MCF 10A (cell line): Measurements from ENCODE around the gene STPG1. TPM values are rescaled to one million over a fixed set of nuclear protein-coding genes. Genes with fewer than 3 reads are reported as not detected.

Experiments
- BruUV-seq: library from RNA; stranded (reverse); fragments of 400-500 nt; replicated peaks from 2 replicates; lab custom pipeline; 2021; lab: Mats Ljungman, UMichigan
- CTCF ChIA-PET: fragments of 300-600 bp; sonication (Branson Sonifier 250); formaldehyde crosslinking; extraction: SDS; loops from one replicate; lab custom pipeline; 2021; ENCODE audit warnings: antibody characterized with exemption, inconsistent platforms; lab: Yijun Ruan, JAX
- POLR2A ChIA-PET: fragments of 300-600, 350-650 bp; sonication (Branson Sonifier 250); formaldehyde crosslinking; extraction: SDS; loops from one replicate; lab custom pipeline; 2020; ENCODE audit warnings: antibody characterized with exemption, inconsistent platforms; lab: Yijun Ruan, JAX
- DNase-seq: peaks from one replicate; pipeline ENCODE4 v3.0.0-alpha.2; 2018; ENCODE audit not compliant: unreplicated experiment
- H3K27ac Mint-ChIP-seq: one replicate; pipeline ENCODE4 v1.8.0; 2022; ENCODE audit warnings: mild to moderate bottlenecking, low read depth, mixed read lengths; ENCODE audit not compliant: unreplicated experiment
- H3K27me3 Mint-ChIP-seq: one replicate; pipeline ENCODE4 v1.8.0; 2022; ENCODE audit warnings: mixed read lengths; ENCODE audit not compliant: insufficient read depth, unreplicated experiment
- H3K36me3 Mint-ChIP-seq: one replicate; pipeline ENCODE4 v1.8.0; 2022; ENCODE audit warnings: mild to moderate bottlenecking, moderate library complexity, mixed read lengths; ENCODE audit not compliant: insufficient read depth, unreplicated experiment
- H3K4me1 Mint-ChIP-seq: one replicate; pipeline ENCODE4 v1.8.0; 2022; ENCODE audit warnings: mixed read lengths; ENCODE audit not compliant: insufficient read depth, unreplicated experiment
- H3K4me3 Mint-ChIP-seq: one replicate; pipeline ENCODE4 v1.8.0; 2022; ENCODE audit warnings: mild to moderate bottlenecking, moderate library complexity, mixed read lengths; ENCODE audit not compliant: unreplicated experiment
- H3K9me3 Mint-ChIP-seq: one replicate; pipeline ENCODE4 v1.8.0; 2022; ENCODE audit warnings: mixed read lengths; ENCODE audit not compliant: unreplicated experiment
- CTCF ChIP-seq: fragments of 200-600 bp; IDR thresholded peaks from one replicate; pipeline ENCODE4 v1.8.0; 2022; ENCODE audit warnings: antibody characterized with exemption, mild to moderate bottlenecking; ENCODE audit not compliant: unreplicated experiment
- intact Hi-C: fragments of 100-400 bp; cut with micrococcal nuclease; formaldehyde crosslinking; loops from 2 replicates; pipeline ENCODE4 v1.14.1; 2022
- total RNA-seq: library from RNA; stranded (reverse); gene quantifications from 2 replicates; pipeline ENCODE4 v1.2.3, GENCODE V29; 2022

Gene STPG1
- total RNA-seq, 1 experiment from 2014 or later, result 19.7 TPM

DNA sequence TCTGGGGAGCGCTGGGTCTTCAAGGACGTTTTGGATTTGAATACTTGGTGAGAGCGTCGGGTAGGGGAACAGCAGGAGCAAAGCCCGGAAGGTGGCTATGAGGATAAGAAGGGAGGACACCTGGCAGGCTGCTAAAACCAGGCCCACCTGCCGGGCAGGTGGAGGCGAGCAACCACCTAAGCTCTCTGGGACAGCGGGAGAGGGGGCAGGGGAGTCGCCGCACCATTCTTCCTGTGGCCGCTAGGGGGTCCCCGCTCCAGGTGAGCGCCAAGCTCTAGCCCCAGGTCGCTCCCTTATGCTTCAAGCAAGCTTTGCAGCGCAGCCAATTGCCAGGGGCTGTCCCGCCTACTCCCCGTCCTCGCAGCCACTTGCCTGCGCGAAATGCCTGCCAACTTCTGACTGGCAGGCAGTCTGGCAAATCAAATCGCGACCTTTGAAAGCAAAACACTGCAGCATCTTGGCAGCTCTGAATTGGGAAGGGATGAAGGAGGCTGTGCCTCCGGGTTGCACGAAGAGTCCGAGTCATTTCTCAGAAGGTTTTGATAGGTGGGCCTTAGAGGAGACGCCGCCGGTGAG lies 1.8 kb upstream of the STPG1 start, which contains the start of gene NIPAL3:
Gene NIPAL3 (plus strand): TSS at position 469 of the 576 bp plus-strand sequence. CDS start 3,746 bp downstream, outside the sequence.
- DNase-seq, result peak; percentile 99
- peak within 1 kb of the TSS; percentile 93 for H3K4me3 Mint-ChIP-seq
- H3K36me3 Mint-ChIP-seq, result peaks cover 12% of the 10 kb centered on the region
- POLR2A ChIA-PET, result interaction anchor here (0.7 to 8.3 kb wide), 29 partner anchors 9 to 436 kb away, joined by 3 to 66 read pairs (median 4); partner anchors contain the start of genes CLIC4, GRHL3, IL22RA1 and RCAN3
- peak; percentile 84 for TF ChIP-seq CTCF
- intact Hi-C loops, result loop anchor here (5.0 kb wide), 2 partner anchors 87 to 222 kb away; partner anchors contain the start of gene RCAN3
- H3K27me3 Mint-ChIP-seq, result no peaks in the 10 kb centered on the region
- BruUV-seq, result no TSS peak
- H3K27ac Mint-ChIP-seq, result peak within 1 kb of the TSS; percentile 98
- CTCF ChIA-PET, result interaction anchor here (0.6 to 2.1 kb wide), 25 partner anchors 10 to 812 kb away, joined by 3 to 12 read pairs (median 4); no protein-coding TSS in a partner anchor
- H3K9me3 Mint-ChIP-seq, result no peaks in the 10 kb centered on the region
- H3K4me1 Mint-ChIP-seq, result peaks cover 45% of the 10 kb centered on the region

DNA sequence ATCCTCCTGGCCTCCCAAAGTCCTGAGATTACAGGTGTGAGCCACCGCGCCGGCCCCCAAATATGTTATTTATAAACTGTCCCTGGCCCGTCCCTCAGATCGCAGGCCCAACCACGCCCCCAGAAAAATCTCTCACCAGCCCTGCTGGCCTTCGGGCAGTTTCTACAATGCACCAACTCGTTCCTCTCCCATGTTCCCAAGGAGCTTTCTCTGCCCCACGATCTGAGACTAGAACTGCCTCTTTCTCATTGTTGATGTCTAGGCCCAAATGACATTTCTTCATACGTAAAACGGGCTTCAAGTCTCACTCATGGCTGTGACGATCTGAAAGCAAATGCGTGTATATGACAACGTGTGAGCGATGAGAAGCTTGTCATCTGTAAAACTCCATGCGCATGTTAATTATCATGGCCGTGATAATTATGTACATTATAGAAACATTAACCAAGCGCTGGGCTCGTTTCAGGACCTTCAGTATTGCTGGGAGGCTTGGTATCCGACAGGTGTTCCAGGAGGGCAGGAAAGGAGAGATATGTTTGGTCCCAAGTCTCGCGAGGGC lies 1.3 kb upstream of the STPG1 start:
- H3K4me1 Mint-ChIP-seq, result peaks cover 46% of the 10 kb centered on the region
- intact Hi-C loops, result loop anchor here (5.0 kb wide), 2 partner anchors 87 to 222 kb away; partner anchors contain the start of gene RCAN3

DNA sequence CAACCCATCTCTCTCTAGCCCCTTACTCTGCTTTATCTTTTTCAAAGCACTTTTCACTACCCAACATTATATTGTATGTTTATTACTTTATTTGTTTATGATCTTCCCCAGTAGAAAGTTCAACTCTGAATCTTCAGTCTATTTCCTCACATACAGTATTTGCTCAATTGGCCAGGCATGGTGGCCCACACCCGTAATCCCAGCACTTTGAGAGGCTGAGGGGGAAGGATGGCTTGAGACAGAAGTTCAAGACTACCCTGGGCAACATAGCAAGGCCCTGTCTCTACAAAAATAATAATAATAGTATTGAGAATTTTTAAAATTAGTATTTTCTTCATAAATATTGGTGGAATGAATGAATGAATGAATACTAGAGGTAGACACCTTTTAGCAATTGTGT lies 1.2 kb downstream of the STPG1 start:
- ChIA-PET CTCF (interaction anchor here (0.5 to 5.2 kb wide), 4 partner anchors 11 to 213 kb away, joined by 5 to 57 read pairs (median 7); no protein-coding TSS in a partner anchor), POLR2A (interaction anchor here (0.9 to 8.3 kb wide), 11 partner anchors 9 to 232 kb away, joined by 3 to 86 read pairs (median 8); partner anchors contain the start of genes GRHL3, RCAN3 and SRRM1)
- Mint-ChIP-seq H3K27ac (peak overlapping the region; percentile 97), H3K4me1 (peaks cover 32% of the 10 kb centered on the region), H3K36me3 (peaks cover 4% of the 10 kb centered on the region), H3K9me3 (no peaks in the 10 kb centered on the region), H3K4me3 (peak overlapping the region; percentile 87), H3K27me3 (no peaks in the 10 kb centered on the region)
- TF ChIP-seq CTCF, result no peak
- DNase-seq, result no peak
- no TSS peak for BruUV-seq
- intact Hi-C loops, result no loop called here

More for the DNA sequence above, 1.3 kb upstream of the STPG1 start:
- CTCF ChIA-PET, result interaction anchor here (0.5 to 2.1 kb wide), 21 partner anchors 10 to 297 kb away, joined by 3 to 12 read pairs (median 4); no protein-coding TSS in a partner anchor
- Mint-ChIP-seq H3K27ac (no peak overlapping the region), H3K4me3 (peak overlapping the region; percentile 93), H3K36me3 (peaks cover 7% of the 10 kb centered on the region), H3K9me3 (no peaks in the 10 kb centered on the region), H3K27me3 (no peaks in the 10 kb centered on the region)
- TF ChIP-seq CTCF, result no peak
- BruUV-seq, result no TSS peak
- POLR2A ChIA-PET, result interaction anchor here (0.7 to 8.3 kb wide), 23 partner anchors 9 to 396 kb away, joined by 3 to 66 read pairs (median 6); partner anchors contain the start of genes GRHL3, IL22RA1, RCAN3 and SRRM1
- DNase-seq, result no peak

- Mint-ChIP-seq H3K27me3 (no peaks in the 10 kb centered on the region), H3K4me3 (peak overlapping the region; percentile 26), H3K27ac (peak overlapping the region; percentile 97), H3K9me3 (no peaks in the 10 kb centered on the region), H3K4me1 (peaks cover 28% of the 10 kb centered on the region), H3K36me3 (peaks cover 5% of the 10 kb centered on the region)
- DNase-seq, result no peak
- ChIA-PET CTCF (interaction anchor here (0.5 to 5.2 kb wide), 5 partner anchors 10 to 916 kb away, joined by 4 to 57 read pairs (median 6); no protein-coding TSS in a partner anchor), POLR2A (interaction anchor here (1.3 to 8.3 kb wide), 8 partner anchors 9 to 232 kb away, joined by 5 to 86 read pairs (median 8); partner anchors contain the start of genes GRHL3 and SRRM1)
- no peak for TF ChIP-seq CTCF
- no TSS peak for BruUV-seq
- intact Hi-C loops, result no loop called here
These were observed 1.6 kb downstream of the STPG1 start for GRCh38 chr1:24411963-24412362.
